Uterus (tissue), 4 donors: Measurements from ENCODE around the gene PREX1. TPM values are rescaled to one million over a fixed set of nuclear protein-coding genes. Genes with fewer than 3 reads are reported as not detected.

Experiments
- DNase-seq, 2 donors: peaks; one replicate each; pipeline ENCODE4 v3.0.0-alpha.2; 2019 to 2020
- H3K27ac ChIP-seq, 2 donors: fragments of 200-600 bp; sonication (generic); 1 replicate in 1 of 2; 2 replicates in 1 of 2; pipeline ENCODE4 v1.5.1; 2016 to 2018
- H3K27me3 ChIP-seq, 2 donors: fragments of 200-600 bp; sonication (generic); one replicate each; pipeline ENCODE4 v1.5.1; 2018 to 2019; ENCODE audit warnings: control low read depth in 1 of 2
- H3K36me3 ChIP-seq, 2 donors: fragments of 200-600 bp; sonication (generic); one replicate each; pipeline ENCODE4 v1.5.1; 2019; ENCODE audit warnings: control low read depth in 1 of 2
- H3K4me1 ChIP-seq, 2 donors: fragments of 200-600 bp; sonication (generic); one replicate each; pipeline ENCODE4 v1.5.1; 2018 to 2019; ENCODE audit warnings: control low read depth in 1 of 2
- H3K4me3 ChIP-seq, 2 donors: fragments of 200-600 bp; sonication (generic); 1 replicate in 1 of 2; 2 replicates in 1 of 2; pipeline ENCODE4 v1.5.1; 2018 to 2019; ENCODE audit warnings: mild to moderate bottlenecking in 1 of 2
- H3K9me3 ChIP-seq, 2 donors: fragments of 200-600 bp; sonication (generic); one replicate each; pipeline ENCODE4 v1.5.1; 2019; ENCODE audit warnings: control low read depth in 1 of 2
- POLR2A ChIP-seq, 2 donors: fragments of 450-650 bp; IDR thresholded peaks; one replicate each; pipeline ENCODE4 v1.6.1; 2016; ENCODE audit warnings: antibody characterized with exemption in 2 of 2, mild to moderate bottlenecking in 1 of 2, moderate library complexity in 1 of 2
- intact Hi-C: fragments of 100-400 bp; cut with DNase I; formaldehyde crosslinking; loops from one replicate; pipeline ENCODE4 v1.15.1; 2023; ENCODE audit warnings: low total_unique reads
- total RNA-seq, 4 donors: library from RNA; depleted of rRNA in 3 of 4; stranded (reverse); fragments of >200 nt in 3 of 4; gene quantifications; one replicate each; pipeline versions ENCODE4 v1.1.0 to v1.2.4, GENCODE V29; 2014 to 2023
- TF ChIP-seq, protein P1 (sequence below), 4 experiments: fragments of 200-600 bp in 2 of 4; fragments of 450-650 bp in 2 of 4; sonication (generic) in 2 of 4; IDR thresholded peaks; one replicate each; pipeline ENCODE4 v1.5.1; 2016 to 2019; ENCODE audit warnings: antibody characterized with exemption in 4 of 4, mild to moderate bottlenecking in 2 of 4, moderate library complexity in 1 of 4
- donor health status: DM: yes; HTN: yes; CAD: no.

Gene PREX1
- total RNA-seq, 4 donors from 2014 or later: 3.6 to 19.7 (median 11.3) TPM

GRCh38 chr20:48733296-48733790, 94.5 kb downstream of the PREX1 start:
- Histone ChIP-seq H3K27me3 (no peaks in the 10 kb centered on the region), H3K36me3 (no peaks in the 10 kb centered on the region), H3K27ac (no peak overlapping the region), H3K9me3 (no peaks in the 10 kb centered on the region), H3K4me1 (no peaks in the 10 kb centered on the region), H3K4me3 (no peak overlapping the region)
- intact Hi-C loops: no loop called here
- no peak for TF ChIP-seq POLR2A (IDR thresholded peaks at IDR 0.05)
- TF ChIP-seq, protein P1, sequence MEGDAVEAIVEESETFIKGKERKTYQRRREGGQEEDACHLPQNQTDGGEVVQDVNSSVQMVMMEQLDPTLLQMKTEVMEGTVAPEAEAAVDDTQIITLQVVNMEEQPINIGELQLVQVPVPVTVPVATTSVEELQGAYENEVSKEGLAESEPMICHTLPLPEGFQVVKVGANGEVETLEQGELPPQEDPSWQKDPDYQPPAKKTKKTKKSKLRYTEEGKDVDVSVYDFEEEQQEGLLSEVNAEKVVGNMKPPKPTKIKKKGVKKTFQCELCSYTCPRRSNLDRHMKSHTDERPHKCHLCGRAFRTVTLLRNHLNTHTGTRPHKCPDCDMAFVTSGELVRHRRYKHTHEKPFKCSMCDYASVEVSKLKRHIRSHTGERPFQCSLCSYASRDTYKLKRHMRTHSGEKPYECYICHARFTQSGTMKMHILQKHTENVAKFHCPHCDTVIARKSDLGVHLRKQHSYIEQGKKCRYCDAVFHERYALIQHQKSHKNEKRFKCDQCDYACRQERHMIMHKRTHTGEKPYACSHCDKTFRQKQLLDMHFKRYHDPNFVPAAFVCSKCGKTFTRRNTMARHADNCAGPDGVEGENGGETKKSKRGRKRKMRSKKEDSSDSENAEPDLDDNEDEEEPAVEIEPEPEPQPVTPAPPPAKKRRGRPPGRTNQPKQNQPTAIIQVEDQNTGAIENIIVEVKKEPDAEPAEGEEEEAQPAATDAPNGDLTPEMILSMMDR (IDR thresholded peaks at IDR 0.05): no peak
- no peak for DNase-seq

- Histone ChIP-seq H3K4me1 (no peaks in the 10 kb centered on the region), H3K4me3 (no peak overlapping the region), H3K36me3 (no peaks in the 10 kb centered on the region), H3K27ac (no peak overlapping the region), H3K9me3 (no peaks in the 10 kb centered on the region), H3K27me3 (no peaks in the 10 kb centered on the region)
- intact Hi-C loops: no loop called here
- TF ChIP-seq POLR2A (IDR thresholded peaks at IDR 0.05): no peak
- TF ChIP-seq, protein P1 (IDR thresholded peaks at IDR 0.05): no peak
- DNase-seq: no peak
Observed at GRCh38 chr20:48732081-48732829, 95.5 kb downstream of the PREX1 start.

- Histone ChIP-seq H3K36me3 (no peaks in the 10 kb centered on the region), H3K27ac (no peak overlapping the region), H3K27me3 (no peaks in the 10 kb centered on the region), H3K9me3 (no peaks in the 10 kb centered on the region), H3K4me3 (no peak overlapping the region), H3K4me1 (no peaks in the 10 kb centered on the region)
- no peak for DNase-seq
- TF ChIP-seq, protein P1 (IDR thresholded peaks at IDR 0.05): no peak
- TF ChIP-seq POLR2A (IDR thresholded peaks at IDR 0.05): no peak
- intact Hi-C loops: no loop called here
Observed at GRCh38 chr20:48731536-48731935, 96.3 kb downstream of the PREX1 start.

DNA sequence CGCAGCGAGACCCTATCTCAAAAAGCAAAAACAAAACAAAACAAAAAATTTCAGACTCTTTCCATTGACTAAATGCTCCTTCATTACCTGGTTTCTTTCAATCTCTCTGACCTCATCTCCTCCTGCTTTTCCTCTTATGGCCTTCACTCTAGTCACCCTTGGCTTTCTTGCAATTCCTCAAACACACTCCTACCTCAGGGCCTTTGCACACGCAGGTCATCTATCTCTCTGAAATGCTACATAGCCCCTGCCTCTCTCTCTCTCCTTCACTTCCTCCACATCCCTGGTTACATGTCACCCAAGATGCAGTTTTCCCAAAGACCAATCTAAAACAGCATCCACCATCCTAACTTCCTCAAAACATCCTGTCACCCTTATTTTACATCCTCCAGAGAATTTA, 96.8 kb downstream of the PREX1 start:
- no peak for DNase-seq
- TF ChIP-seq POLR2A (IDR thresholded peaks at IDR 0.05): no peak
- TF ChIP-seq, protein P1 (IDR thresholded peaks at IDR 0.05): no peak
- H3K27me3 ChIP-seq: no peaks in the 10 kb centered on the region
- no peak overlapping the region for H3K4me3 ChIP-seq
- intact Hi-C loops: no loop called here
- H3K4me1 ChIP-seq: no peaks in the 10 kb centered on the region
- no peak overlapping the region for H3K27ac ChIP-seq
- H3K9me3 ChIP-seq: no peaks in the 10 kb centered on the region
- no peaks in the 10 kb centered on the region for H3K36me3 ChIP-seq

GRCh38 chr20:48729538-48729937, 98.3 kb downstream of the PREX1 start:
- Histone ChIP-seq H3K27me3 (no peaks in the 10 kb centered on the region), H3K36me3 (no peaks in the 10 kb centered on the region), H3K4me1 (no peaks in the 10 kb centered on the region), H3K27ac (no peak overlapping the region), H3K4me3 (no peak overlapping the region), H3K9me3 (no peaks in the 10 kb centered on the region)
- DNase-seq: no peak
- intact Hi-C loops: no loop called here
- TF ChIP-seq, protein P1 (IDR thresholded peaks at IDR 0.05): no peak
- TF ChIP-seq POLR2A (IDR thresholded peaks at IDR 0.05): no peak
